ENCODE data around the gene PRELP. TPM values are rescaled to one million over a fixed set of nuclear protein-coding genes. Genes with fewer than 3 reads are reported as not detected.

The PRELP gene
- total RNA-seq, 4 donors from 2014 or later = 15.4 to 35.2 (median 23.3) TPM

DNA sequence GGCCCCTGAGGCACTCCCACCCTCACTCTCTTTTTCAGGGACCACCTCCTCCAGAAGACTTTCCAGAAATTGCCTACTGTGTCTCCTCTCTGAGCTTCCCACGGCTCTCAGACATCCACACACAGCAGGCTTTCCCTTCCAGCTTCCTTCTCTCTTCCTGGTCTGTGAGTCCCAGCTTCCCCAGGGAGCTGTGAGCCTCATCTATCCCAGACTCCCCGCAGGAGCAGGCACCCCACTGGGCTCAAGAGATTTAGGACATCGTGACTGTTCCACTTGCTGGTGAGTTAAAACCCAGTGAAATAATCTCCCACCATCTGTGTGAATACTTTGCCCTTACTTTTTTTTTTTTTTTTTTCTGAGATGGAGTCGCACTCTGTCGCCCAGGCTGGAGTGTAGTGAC is 22.0 kb upstream of the PRELP start:
- peaks cover 0 to under 1% (median 0%) of the 10 kb centered on the region in 4 donors for H3K4me1 ChIP-seq
- in situ Hi-C loops (cut with MboI; ENCODE audit: low pct_ligation_motif_present in 1 of 4, low pct_unique_long_range_greater_than_20kb in 1 of 4, low sequenced_read_pairs in 3 of 4) (loop anchor here in 1 of 4 donors (25.0 kb wide), 1 partner anchor 91 kb away; the partner anchor contains the start of gene FMOD), intact Hi-C loops (cut with DNase I; ENCODE audit: low total_unique reads) (no loop called here)
- TF ChIP-seq POLR2AphosphoS5 (IDR thresholded peaks at IDR 0.05) = no peak
- TF ChIP-seq, protein P1, sequence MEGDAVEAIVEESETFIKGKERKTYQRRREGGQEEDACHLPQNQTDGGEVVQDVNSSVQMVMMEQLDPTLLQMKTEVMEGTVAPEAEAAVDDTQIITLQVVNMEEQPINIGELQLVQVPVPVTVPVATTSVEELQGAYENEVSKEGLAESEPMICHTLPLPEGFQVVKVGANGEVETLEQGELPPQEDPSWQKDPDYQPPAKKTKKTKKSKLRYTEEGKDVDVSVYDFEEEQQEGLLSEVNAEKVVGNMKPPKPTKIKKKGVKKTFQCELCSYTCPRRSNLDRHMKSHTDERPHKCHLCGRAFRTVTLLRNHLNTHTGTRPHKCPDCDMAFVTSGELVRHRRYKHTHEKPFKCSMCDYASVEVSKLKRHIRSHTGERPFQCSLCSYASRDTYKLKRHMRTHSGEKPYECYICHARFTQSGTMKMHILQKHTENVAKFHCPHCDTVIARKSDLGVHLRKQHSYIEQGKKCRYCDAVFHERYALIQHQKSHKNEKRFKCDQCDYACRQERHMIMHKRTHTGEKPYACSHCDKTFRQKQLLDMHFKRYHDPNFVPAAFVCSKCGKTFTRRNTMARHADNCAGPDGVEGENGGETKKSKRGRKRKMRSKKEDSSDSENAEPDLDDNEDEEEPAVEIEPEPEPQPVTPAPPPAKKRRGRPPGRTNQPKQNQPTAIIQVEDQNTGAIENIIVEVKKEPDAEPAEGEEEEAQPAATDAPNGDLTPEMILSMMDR (IDR thresholded peaks at IDR 0.05) = no peak
- TF ChIP-seq POLR2A (IDR thresholded peaks at IDR 0.05) = no peak
- no peak for DNase-seq
- H3K27me3 ChIP-seq = no peaks in the 10 kb centered on the region
- no peak overlapping the region for H3K27ac ChIP-seq
- H3K4me3 ChIP-seq = no peak overlapping the region
- no peaks in the 10 kb centered on the region for H3K9me3 ChIP-seq
- H3K36me3 ChIP-seq = no peaks in the 10 kb centered on the region
- WGBS, 2 donors (ENCODE audit: low coverage in 1 of 2) = 67% methylated on average over 5 of the region's 5 CpGs; no CpG with 5 or more reads in 1 of the 2 donors

DNA sequence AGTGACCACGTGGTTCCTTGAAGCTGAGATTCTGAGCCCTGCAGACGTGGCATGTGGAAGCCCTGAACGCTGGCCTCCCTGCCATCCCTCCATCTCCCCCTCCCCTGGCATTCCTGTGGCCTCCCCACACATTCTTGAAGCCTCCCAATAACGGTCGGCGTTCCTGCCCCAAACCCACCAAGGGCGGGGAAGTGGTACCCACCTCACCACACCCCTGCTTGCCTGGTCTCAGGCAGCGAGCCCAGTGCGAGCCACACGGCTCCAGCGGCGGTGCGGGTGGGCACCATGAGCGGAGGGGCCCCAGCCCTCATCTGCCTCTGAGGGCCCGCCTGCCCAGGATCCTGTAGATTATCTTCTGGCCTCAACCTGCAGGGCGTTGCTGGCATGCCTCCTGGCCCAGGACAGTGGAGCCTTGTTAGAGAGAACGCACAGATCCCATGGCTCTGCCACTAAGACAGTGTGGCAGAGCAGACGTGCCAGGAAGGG is 20.6 kb upstream of the PRELP start:
- no peaks in the 10 kb centered on the region for H3K9me3 ChIP-seq
- H3K4me1 ChIP-seq = no peaks in the 10 kb centered on the region
- H3K27ac ChIP-seq = no peak overlapping the region
- in situ Hi-C loops (cut with MboI; ENCODE audit: low pct_ligation_motif_present in 1 of 4, low pct_unique_long_range_greater_than_20kb in 1 of 4, low sequenced_read_pairs in 3 of 4) (loop anchor here in 1 of 4 donors (25.0 kb wide), 1 partner anchor 93 kb away; the partner anchor contains the start of gene FMOD), intact Hi-C loops (cut with DNase I; ENCODE audit: low total_unique reads) (no loop called here)
- DNase-seq = no peak
- 84 to 85% methylated on average over 5 to 18 of the region's 18 CpGs for WGBS, 2 donors (ENCODE audit: low coverage in 1 of 2)
- H3K27me3 ChIP-seq = no peaks in the 10 kb centered on the region
- TF ChIP-seq, protein P1 (IDR thresholded peaks at IDR 0.05) = no peak
- TF ChIP-seq POLR2A (IDR thresholded peaks at IDR 0.05) = no peak
- H3K36me3 ChIP-seq = no peaks in the 10 kb centered on the region
- H3K4me3 ChIP-seq = no peak overlapping the region

DNA sequence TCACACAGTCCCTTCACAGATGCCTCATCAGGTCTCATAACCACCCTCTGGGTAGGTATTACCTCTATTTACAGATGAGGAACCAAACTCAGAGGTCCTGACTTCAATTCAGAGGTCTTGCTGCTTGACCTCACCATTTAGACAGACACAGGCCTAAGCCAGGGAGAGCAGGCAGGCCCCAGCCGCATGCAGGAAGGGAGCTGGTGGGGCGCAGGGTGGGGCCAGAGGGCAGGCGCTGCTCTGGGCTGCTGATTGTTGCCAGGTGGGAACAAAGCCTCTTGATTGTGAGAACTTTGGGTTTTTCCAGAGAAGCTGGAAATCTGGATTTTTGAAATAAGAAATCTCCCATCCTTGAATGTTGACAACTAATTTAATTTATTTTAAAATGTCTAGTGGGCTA is 19.9 kb upstream of the PRELP start:
- H3K4me3 ChIP-seq = no peak overlapping the region
- H3K9me3 ChIP-seq = no peaks in the 10 kb centered on the region
- in situ Hi-C loops (cut with MboI; ENCODE audit: low pct_ligation_motif_present in 1 of 4, low pct_unique_long_range_greater_than_20kb in 1 of 4, low sequenced_read_pairs in 3 of 4) (loop anchor here in 1 of 4 donors (25.0 kb wide), 1 partner anchor 93 kb away; the partner anchor contains the start of gene FMOD), intact Hi-C loops (cut with DNase I; ENCODE audit: low total_unique reads) (no loop called here)
- no peaks in the 10 kb centered on the region for H3K36me3 ChIP-seq
- no peak for DNase-seq
- WGBS, 2 donors (ENCODE audit: low coverage in 1 of 2) = 98 to 100% methylated on average over 3 of the region's 3 CpGs
- H3K27me3 ChIP-seq = no peaks in the 10 kb centered on the region
- no peak for TF ChIP-seq POLR2AphosphoS5 (IDR thresholded peaks at IDR 0.05)
- TF ChIP-seq, protein P1 (IDR thresholded peaks at IDR 0.05) = no peak
- no peak for TF ChIP-seq POLR2A (IDR thresholded peaks at IDR 0.05)
- no peak for TF ChIP-seq EP300 (IDR thresholded peaks at IDR 0.05; ENCODE audit: low read depth)
- no peaks in the 10 kb centered on the region for H3K4me1 ChIP-seq
- no peak overlapping the region for H3K27ac ChIP-seq

DNA sequence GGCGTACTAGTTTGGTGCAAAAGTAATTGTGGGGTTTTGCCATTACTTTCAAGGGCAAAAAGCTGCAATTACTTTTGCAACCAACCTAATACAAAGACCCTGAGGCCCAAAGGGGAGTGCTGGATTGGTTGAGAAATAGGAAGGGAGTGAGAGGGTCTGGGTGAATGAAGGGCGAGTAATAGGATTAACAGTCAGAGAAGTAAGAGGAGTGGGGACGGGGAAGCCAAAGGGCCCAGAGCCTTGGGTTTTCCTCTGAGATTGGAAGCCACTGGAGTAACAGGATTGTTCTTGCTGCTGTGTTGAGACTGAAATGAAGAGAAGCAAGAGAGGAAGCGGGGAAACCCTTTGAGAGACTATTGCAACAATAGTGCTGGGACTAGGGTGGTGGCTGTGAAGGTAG is 19.0 kb upstream of the PRELP start:
- Histone ChIP-seq H3K36me3 (no peaks in the 10 kb centered on the region), H3K27me3 (no peaks in the 10 kb centered on the region), H3K9me3 (no peaks in the 10 kb centered on the region), H3K4me1 (no peaks in the 10 kb centered on the region), H3K4me3 (no peak overlapping the region), H3K27ac (no peak overlapping the region)
- intact Hi-C loops (cut with DNase I; ENCODE audit: low total_unique reads) (no loop called here), in situ Hi-C loops (cut with MboI; ENCODE audit: low pct_ligation_motif_present in 1 of 4, low pct_unique_long_range_greater_than_20kb in 1 of 4, low sequenced_read_pairs in 3 of 4) (loop anchor here in 1 of 4 donors (25.0 kb wide), 1 partner anchor 94 kb away; the partner anchor contains the start of gene FMOD)
- no peak for TF ChIP-seq POLR2AphosphoS5 (IDR thresholded peaks at IDR 0.05)
- TF ChIP-seq, protein P1 (IDR thresholded peaks at IDR 0.05) = no peak
- TF ChIP-seq POLR2A (IDR thresholded peaks at IDR 0.05) = no peak
- TF ChIP-seq EP300 (IDR thresholded peaks at IDR 0.05; ENCODE audit: low read depth) = no peak
- 38 to 96% methylated on average over 1 to 4 of the region's 4 CpGs for WGBS, 2 donors (ENCODE audit: low coverage in 1 of 2)
- DNase-seq = no peak

Data from transverse colon (tissue), 4 donors.